IPS-15b (cell line): Measurements from ENCODE around the gene ZNF503.

Source experiments
- H3K27me3 ChIP-seq: one replicate; pipeline ENCODE4 v1.6.1; 2013; ENCODE audit warnings: low read length; ENCODE audit not compliant: control insufficient read depth, insufficient read depth
- H3K36me3 ChIP-seq: one replicate; pipeline ENCODE4 v1.6.1; 2013; ENCODE audit warnings: low read length; ENCODE audit not compliant: control insufficient read depth, insufficient read depth
- H3K4me1 ChIP-seq: one replicate; pipeline ENCODE4 v1.6.1; 2013; ENCODE audit warnings: mild to moderate bottlenecking, low read length; ENCODE audit not compliant: control insufficient read depth, insufficient read depth
- H3K4me3 ChIP-seq: one replicate; pipeline ENCODE4 v1.5.1; 2013; ENCODE audit warnings: low read depth, low read length
- H3K9ac ChIP-seq: one replicate; pipeline ENCODE4 v1.6.1; 2013; ENCODE audit warnings: low read depth, mild to moderate bottlenecking, low read length
- H3K9me3 ChIP-seq: one replicate; pipeline ENCODE4 v1.6.1; 2013; ENCODE audit warnings: mild to moderate bottlenecking, low read length; ENCODE audit not compliant: control insufficient read depth, insufficient read depth

Gene ZNF503

DNA sequence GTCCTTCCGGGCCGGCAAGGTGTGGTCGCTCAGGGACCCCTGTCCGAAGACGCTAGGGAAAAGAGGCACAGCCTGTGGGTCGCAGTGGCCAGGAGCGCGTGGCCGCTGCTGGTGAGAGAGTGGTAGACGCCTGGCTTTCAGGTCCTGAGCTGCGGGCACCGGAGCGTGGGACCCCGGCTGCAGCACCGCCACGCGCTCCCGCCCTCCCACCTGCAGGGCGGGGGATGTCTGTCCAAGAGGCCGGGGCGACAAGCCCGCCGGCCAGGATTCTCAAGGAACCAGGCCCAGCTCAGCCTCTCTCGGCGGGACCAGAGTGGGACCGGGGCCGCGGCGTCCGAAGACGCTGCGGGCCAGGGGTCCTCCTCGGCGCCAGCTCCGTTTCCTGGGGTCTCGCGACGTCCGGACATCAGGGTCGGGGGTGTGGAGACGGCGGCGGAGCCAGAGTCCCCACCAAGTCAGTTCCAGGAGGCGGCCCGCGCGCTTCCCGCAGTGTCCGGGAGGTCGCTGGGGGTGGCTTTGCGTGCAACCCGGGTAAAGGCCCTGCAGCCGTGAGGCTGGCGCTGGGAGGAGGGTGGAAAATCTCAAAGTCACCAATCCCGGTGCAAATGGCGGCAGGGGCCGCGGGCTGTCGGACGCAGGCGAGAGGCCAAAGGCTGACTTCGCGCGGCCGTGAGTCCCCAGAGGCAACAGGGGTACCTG, 5.5 kb downstream of the ZNF503 start:
- H3K9me3 ChIP-seq, result no peaks in the 10 kb centered on the region
- peaks cover 2% of the 10 kb centered on the region for H3K36me3 ChIP-seq
- H3K4me1 ChIP-seq, result peaks cover 4% of the 10 kb centered on the region
- H3K27me3 ChIP-seq, result peaks cover 93% of the 10 kb centered on the region
- peak overlapping the region; percentile 58 for H3K4me3 ChIP-seq
- H3K9ac ChIP-seq, result no peak overlapping the region

DNA sequence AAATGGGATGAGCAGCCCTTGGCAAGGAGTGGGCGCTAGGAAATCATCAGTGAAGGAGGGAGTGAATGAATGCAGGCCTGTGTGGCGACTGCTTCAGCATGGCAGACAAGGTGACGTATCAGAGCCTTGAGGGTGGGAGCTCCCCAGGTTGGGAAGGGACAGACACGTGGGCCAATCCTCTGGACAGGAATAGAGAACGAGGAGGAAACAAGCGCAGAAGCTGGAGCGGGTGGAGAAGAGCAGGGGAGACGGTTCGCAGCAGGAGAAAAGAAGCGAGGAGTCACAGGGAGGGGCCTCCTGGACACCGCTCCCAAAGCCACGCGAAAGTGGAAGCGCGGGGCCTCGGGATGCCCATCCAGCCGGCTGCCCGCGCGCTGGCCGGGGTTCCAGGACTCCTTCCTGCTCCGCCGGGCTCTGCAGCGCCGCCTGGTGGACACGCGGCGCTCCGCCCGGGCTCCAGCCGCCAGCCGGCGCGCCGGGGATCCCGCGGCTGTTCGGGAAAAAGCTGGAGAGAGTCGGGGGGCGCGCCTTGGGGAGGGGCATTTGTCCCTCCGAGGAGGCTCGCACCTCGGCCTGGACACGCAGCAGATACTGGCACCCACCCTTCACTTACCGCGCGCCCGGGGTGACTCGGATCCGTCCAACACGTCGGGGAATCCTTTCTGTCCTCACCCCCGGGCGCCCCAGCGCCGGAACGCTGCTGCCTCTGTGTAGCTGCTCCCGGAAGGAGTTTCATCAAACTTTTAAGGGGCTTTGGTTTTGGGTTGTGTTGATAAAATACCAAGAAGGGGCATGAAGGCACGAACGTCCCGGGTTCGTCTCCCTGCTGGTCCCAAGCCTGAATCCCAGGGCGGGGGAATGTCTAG, 6.3 kb downstream of the ZNF503 start:
- Histone ChIP-seq H3K27me3 (peaks cover 93% of the 10 kb centered on the region), H3K4me3 (peak overlapping the region; percentile 58), H3K36me3 (peaks cover 2% of the 10 kb centered on the region), H3K9ac (no peak overlapping the region), H3K4me1 (peaks cover 4% of the 10 kb centered on the region), H3K9me3 (no peaks in the 10 kb centered on the region)

DNA sequence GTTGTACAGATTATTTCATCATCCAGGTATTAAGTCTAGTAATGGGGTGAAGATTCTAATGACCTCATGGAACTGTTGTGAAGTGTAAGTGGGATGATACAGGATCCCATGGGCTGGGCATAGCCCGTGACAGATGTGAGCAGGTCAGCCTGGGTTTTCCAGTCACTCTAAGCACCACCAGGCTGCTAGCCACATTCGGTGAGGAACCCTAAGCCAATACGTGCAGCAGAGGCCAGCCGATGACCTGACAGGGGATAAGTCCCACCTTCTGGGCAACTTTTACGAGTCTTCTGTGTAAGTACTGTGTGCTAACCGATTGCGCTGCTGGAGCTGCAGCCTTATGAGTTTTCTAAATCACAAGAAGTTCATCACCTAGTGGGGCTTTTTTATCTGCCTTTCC, 7.3 kb downstream of the ZNF503 start:
- H3K4me3 ChIP-seq, result peak overlapping the region; percentile 58
- H3K9ac ChIP-seq, result no peak overlapping the region
- no peaks in the 10 kb centered on the region for H3K36me3 ChIP-seq
- peaks cover 86% of the 10 kb centered on the region for H3K27me3 ChIP-seq
- peaks cover 4% of the 10 kb centered on the region for H3K4me1 ChIP-seq
- H3K9me3 ChIP-seq, result no peaks in the 10 kb centered on the region

- no peak overlapping the region for H3K4me3 ChIP-seq
- no peak overlapping the region for H3K9ac ChIP-seq
- no peaks in the 10 kb centered on the region for H3K36me3 ChIP-seq
- H3K4me1 ChIP-seq, result peaks cover 2% of the 10 kb centered on the region
- peaks cover 74% of the 10 kb centered on the region for H3K27me3 ChIP-seq
- H3K9me3 ChIP-seq, result no peaks in the 10 kb centered on the region
These were observed 8.8 kb downstream of the ZNF503 start for GRCh38 chr10:75392744-75393143.

GRCh38 chr10:75392271-75392670, 9.3 kb downstream of the ZNF503 start:
- Histone ChIP-seq H3K4me1 (peaks cover 2% of the 10 kb centered on the region), H3K36me3 (no peaks in the 10 kb centered on the region), H3K9me3 (no peaks in the 10 kb centered on the region), H3K4me3 (no peak overlapping the region), H3K27me3 (peaks cover 70% of the 10 kb centered on the region), H3K9ac (no peak overlapping the region)

- peaks cover 2% of the 10 kb centered on the region for H3K4me1 ChIP-seq
- no peaks in the 10 kb centered on the region for H3K36me3 ChIP-seq
- peaks cover 58% of the 10 kb centered on the region for H3K27me3 ChIP-seq
These were observed 11.4 kb downstream of the ZNF503 start for GRCh38 chr10:75390178-75390577.

GRCh38 chr10:75388082-75388481, 13.5 kb downstream of the ZNF503 start:
- H3K4me3 ChIP-seq, result no peak overlapping the region
- no peak overlapping the region for H3K9ac ChIP-seq
- no peaks in the 10 kb centered on the region for H3K9me3 ChIP-seq
- peaks cover 38% of the 10 kb centered on the region for H3K27me3 ChIP-seq
- H3K36me3 ChIP-seq, result no peaks in the 10 kb centered on the region
- H3K4me1 ChIP-seq, result no peaks in the 10 kb centered on the region

More at GRCh38 chr10:75390178-75390577, 11.4 kb downstream of the ZNF503 start:
- Histone ChIP-seq H3K9me3 (no peaks in the 10 kb centered on the region), H3K4me3 (no peak overlapping the region), H3K9ac (no peak overlapping the region)

DNA sequence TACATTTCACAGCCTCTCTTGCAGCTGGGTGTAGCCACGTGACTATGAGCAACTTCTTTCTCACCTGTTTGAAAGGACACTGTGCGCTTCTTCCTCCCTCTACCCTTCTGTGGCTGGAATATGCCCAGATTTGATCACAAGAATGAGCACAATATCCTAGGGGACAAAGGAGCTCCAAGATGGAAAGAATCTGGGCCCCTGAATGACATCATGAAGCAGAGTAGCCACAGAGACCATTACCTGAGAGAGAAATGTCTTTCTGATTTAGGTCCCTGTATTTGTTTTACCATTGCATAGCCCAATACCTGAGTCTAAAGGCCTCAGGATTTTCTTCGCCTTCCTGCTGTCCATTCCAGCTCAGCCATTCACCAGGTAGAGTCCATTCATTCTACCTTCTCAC, 15.4 kb downstream of the ZNF503 start:
- H3K9ac ChIP-seq, result no peak overlapping the region
- H3K4me3 ChIP-seq, result no peak overlapping the region
- H3K36me3 ChIP-seq, result no peaks in the 10 kb centered on the region
- no peaks in the 10 kb centered on the region for H3K4me1 ChIP-seq
- peaks cover 23% of the 10 kb centered on the region for H3K27me3 ChIP-seq
- H3K9me3 ChIP-seq, result no peaks in the 10 kb centered on the region

DNA sequence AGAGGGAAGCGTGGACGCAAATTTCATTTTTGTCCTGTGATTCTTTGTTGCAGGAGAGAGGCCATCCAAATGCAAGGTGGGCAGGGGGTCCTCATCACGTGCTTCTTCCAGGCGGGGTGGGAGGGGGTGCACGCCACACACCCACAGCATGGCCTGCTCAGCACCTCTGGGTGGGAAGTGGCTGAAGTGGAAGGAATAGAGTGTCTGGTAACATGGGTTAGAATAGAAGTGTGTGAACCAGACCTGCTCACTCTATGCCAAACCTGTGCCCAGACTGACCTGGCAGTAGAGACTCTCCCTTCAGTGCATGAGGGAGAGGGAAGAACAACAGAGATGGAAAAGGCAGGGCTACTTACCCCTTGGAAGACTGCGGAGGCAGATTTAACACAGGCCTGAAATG, 21.7 kb downstream of the ZNF503 start:
- Histone ChIP-seq H3K27me3 (peaks cover 5% of the 10 kb centered on the region), H3K4me3 (no peak overlapping the region), H3K9ac (no peak overlapping the region), H3K9me3 (no peaks in the 10 kb centered on the region), H3K4me1 (no peaks in the 10 kb centered on the region), H3K36me3 (no peaks in the 10 kb centered on the region)

- H3K9ac ChIP-seq, result no peak overlapping the region
- H3K27me3 ChIP-seq, result peaks cover 5% of the 10 kb centered on the region
- no peak overlapping the region for H3K4me3 ChIP-seq
- H3K36me3 ChIP-seq, result no peaks in the 10 kb centered on the region
- H3K4me1 ChIP-seq, result no peaks in the 10 kb centered on the region
- no peaks in the 10 kb centered on the region for H3K9me3 ChIP-seq
These were observed 22.3 kb downstream of the ZNF503 start for GRCh38 chr10:75379212-75379724.

DNA sequence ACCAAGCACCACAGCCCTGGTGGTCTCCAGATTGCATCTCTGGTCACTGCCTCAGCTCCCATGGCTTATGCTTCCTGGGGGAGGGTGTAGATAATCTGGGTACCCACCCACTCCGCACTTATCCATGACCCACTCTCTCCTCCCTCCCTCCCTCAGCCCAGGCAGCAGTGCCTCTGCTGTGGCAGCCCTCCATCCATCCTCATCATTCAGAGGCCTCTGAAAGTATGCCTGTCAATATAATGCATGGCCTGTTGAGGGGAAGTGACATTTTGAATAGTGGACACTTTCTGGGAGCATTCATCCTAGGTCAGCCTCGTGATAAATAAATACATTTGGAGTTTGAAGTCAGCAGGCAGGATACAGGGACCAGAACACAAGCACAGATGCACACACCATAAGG, 23.2 kb downstream of the ZNF503 start:
- Histone ChIP-seq H3K27me3 (peaks cover 5% of the 10 kb centered on the region), H3K36me3 (no peaks in the 10 kb centered on the region), H3K9me3 (no peaks in the 10 kb centered on the region), H3K4me1 (no peaks in the 10 kb centered on the region), H3K9ac (no peak overlapping the region), H3K4me3 (no peak overlapping the region)

GRCh38 chr10:75377869-75378268, 23.7 kb downstream of the ZNF503 start:
- Histone ChIP-seq H3K9ac (no peak overlapping the region), H3K4me3 (no peak overlapping the region), H3K27me3 (peaks cover 2% of the 10 kb centered on the region), H3K9me3 (no peaks in the 10 kb centered on the region), H3K36me3 (no peaks in the 10 kb centered on the region), H3K4me1 (no peaks in the 10 kb centered on the region)
